SK-N-MC (cell line): ENCODE data around the gene HERC4.

Source experiments
- EZH2 ChIP-seq: fragments of 200-600 bp; sonication (generic); IDR thresholded peaks from one replicate; pipeline ENCODE4 v1.6.1; 2017; ENCODE audit warnings: antibody characterized with exemption
- POLR2AphosphoS5 ChIP-seq: IDR thresholded peaks from 2 replicates; pipeline ENCODE4 v1.6.1; 2012; ENCODE audit warnings: mild to moderate bottlenecking, low read depth, low read length, borderline replicate concordance

DNA sequence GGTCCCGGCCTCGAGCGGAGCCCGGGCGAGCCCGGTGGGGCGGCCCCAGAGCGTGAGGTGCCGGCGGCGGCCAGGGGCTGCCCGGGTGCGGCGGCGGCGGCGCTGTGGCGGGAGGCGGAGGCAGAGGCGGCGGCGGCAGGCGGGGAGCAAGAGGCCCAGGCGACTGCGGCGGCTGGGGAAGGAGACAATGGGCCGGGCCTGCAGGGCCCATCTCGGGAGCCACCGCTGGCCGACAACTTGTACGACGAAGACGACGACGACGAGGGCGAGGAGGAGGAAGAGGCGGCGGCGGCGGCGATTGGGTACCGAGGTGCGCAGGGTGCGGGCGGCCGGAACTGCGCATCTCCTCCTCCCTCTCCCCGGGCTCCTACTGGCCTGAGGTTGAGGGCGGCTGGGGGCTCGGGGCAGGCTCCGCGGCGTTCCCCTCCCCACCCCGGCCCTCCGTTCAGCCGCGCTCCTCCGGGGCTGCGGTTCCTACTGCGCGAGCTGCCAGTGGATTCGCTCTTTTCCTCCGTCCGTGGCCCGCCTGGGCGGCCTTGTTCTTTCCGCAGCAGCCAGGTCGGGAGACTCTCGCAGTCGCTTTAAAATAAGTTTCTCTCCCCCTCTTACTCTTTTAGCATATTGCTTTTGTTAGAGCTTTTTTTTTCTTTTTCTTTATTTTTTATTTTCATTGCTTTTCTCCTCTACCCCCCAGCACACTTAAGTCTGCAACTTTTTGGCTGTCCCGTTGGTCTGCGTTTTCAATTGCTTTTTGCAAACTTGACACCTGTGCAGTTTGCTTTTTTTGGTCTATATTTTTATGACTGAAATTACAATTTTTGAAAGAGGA lies 190.0 kb downstream of the HERC4 start:
- no peak for TF ChIP-seq POLR2AphosphoS5
- TF ChIP-seq EZH2 = no peak
